Heart right ventricle (tissue), 16 donors: Measurements from ENCODE around the gene MRPL49. TPM values are rescaled to one million over a fixed set of nuclear protein-coding genes. Genes with fewer than 3 reads are reported as not detected.

Experiments
- ATAC-seq, 8 donors: fragments of 200-7000 bp; cut with Tn5 transposase; one replicate each; pipeline ENCODE4 v1.9.1; 2020; ENCODE audit warnings: mild to moderate bottlenecking in 8 of 8, moderate library complexity in 8 of 8, moderate number of reproducible peaks in 1 of 8
- DNase-seq, 2 donors: peaks; one replicate each; pipeline ENCODE4 v3.0.0-alpha.2; 2020
- H3K27ac ChIP-seq, 10 donors: fragments of 200-600 bp; sonication (generic) in 2 of 10; one replicate each; pipeline versions ENCODE4 v1.5.0 to v1.8.0; 2020 to 2022; ENCODE audit warnings: mild to moderate bottlenecking in 3 of 10
- H3K27me3 ChIP-seq, 7 donors: fragments of 200-600 bp; one replicate each; pipeline ENCODE4 v1.8.0; 2021 to 2022; ENCODE audit warnings: mild to moderate bottlenecking in 2 of 7
- H3K36me3 ChIP-seq, 9 donors: fragments of 200-600 bp; sonication (generic) in 1 of 9; one replicate each; pipeline versions ENCODE4 v1.5.0 to v1.8.0; 2020 to 2022; ENCODE audit warnings: mild to moderate bottlenecking in 2 of 9
- H3K4me1 ChIP-seq, 9 donors: fragments of 200-600 bp; sonication (generic) in 1 of 9; one replicate each; pipeline versions ENCODE4 v1.5.0 to v1.8.0; 2020 to 2022; ENCODE audit warnings: mild to moderate bottlenecking in 4 of 9
- H3K4me3 ChIP-seq, 10 donors: fragments of 200-600 bp; sonication (generic) in 2 of 10; one replicate each; pipeline versions ENCODE4 v1.5.0 to v1.8.0; 2020 to 2022; ENCODE audit warnings: mild to moderate bottlenecking in 7 of 10, moderate library complexity in 2 of 10
- H3K9me3 ChIP-seq, 11 donors: fragments of 200-600 bp in 10 of 11; sonication (generic) in 2 of 11; one replicate each; pipeline versions ENCODE4 v1.5.0 to v1.8.0; 2013 to 2022; ENCODE audit warnings: mild to moderate bottlenecking in 2 of 11, control low read depth in 1 of 11, moderate library complexity in 1 of 11
- WGBS, 2 donors: extraction: QIAGEN DNeasy Blood & Tissue Kit; methylation state at CpG; one replicate each; pipeline ENCODE4 v1.1.7; 2013; ENCODE audit warnings: inconsistent platforms in 1 of 2; 5-methylcytosine and 5-hydroxymethylcytosine counted together
- intact Hi-C, 10 donors: fragments of 100-400 bp; cut with DNase I; formaldehyde crosslinking; loops; one replicate each; pipeline versions ENCODE4 v1.11.1 to v1.14.2; 2022
- polyA plus RNA-seq, 2 donors: library from polyadenylated mRNA; stranded (reverse); fragments of 200-250 nt; gene quantifications; one replicate each; pipeline ENCODE4 v1.2.3, GENCODE V29; 2013
- total RNA-seq, 10 donors: library from RNA; stranded (reverse); fragmentation: NEBNext Ultra II Directional in 3 of 10; extraction: Animal tissue kit (Norgen Biotek cat#: 25700) in 3 of 10; gene quantifications; one replicate each; pipeline versions ENCODE4 v1.2.1 to v1.2.4, GENCODE V29; 2021 to 2023
- TF ChIP-seq, protein P1 (sequence below), 9 donors: fragments of 200-600 bp; sonication (generic) in 2 of 9; IDR thresholded peaks; one replicate each; pipeline versions ENCODE4 v1.5.0 to v1.8.0; 2021 to 2022; ENCODE audit warnings: antibody characterized with exemption in 9 of 9, mild to moderate bottlenecking in 5 of 9, moderate library complexity in 1 of 9
- donor health status: Arrhythmogenic right ventricular cardiomyopathy.
- donor health status: ischemic (EF 13 %, LVEDD 7.1; RV severe dilation, severe dysfunction).
- donor health status: healthy with polysubstance abuse.
- donor health status: DM: no; HTN: yes; CAD: no.
- donor health status: DM: no; HTN: no; CAD: no.
- donor health status: ischemic (EF 25% LVEDD 6.9; RV normal size, moderate dysfunction).
- donor health status: ischemic (EF 25% LVEDD 5.7; RV mildly dilated, moderate dysfunction).
- donor health status: healthy.
- donor health status: DM: yes; HTN: yes; CAD: no.
- donor health status: Ischemic cardiomyopathy.
- donor health status: ischemic (EF 35%, LVEDD 5.7; RV mildly dilated, moderate dysfunction).
- donor health status: nonischemic (EF 11% LVEDD 7.7; RV severe dilation, severe dysfunction).
- donor health status: DM: yes; HTN: yes; CAD: no.
- donor health status: PGD.
- donor health status: ischemic (EF 29% LVEDD 5.4; RV normal size, mild dysfunction).
- donor health status: nonischemic (EF 23%, LVEDD 6.1; RV moderate dilation, normal function).

The MRPL49 gene
- total and polyA plus RNA-seq, 12 donors: 6.4 to 44.8 (median 39.3) TPM

DNA sequence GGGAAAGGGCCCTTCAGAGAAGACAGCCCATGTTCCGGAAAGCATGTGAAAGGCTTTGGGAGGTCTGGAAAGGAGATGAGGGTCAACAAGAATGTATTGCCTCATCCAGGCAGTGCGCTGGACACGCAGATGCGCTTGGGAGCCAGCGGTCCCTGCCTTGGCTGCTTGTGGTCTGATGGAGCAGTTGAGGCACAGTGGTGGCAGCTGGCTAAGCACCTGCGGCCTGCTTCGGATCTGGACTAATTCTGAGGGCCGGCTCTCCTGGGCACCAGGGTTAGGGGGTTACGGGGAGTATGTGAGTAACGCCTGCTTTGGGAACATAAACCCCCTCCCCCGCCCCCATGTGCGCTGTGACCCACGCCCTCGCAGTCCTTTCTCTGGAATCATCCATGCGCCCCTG, 15.0 kb upstream of the MRPL49 start:
- H3K27me3 ChIP-seq: no peaks in the 10 kb centered on the region
- peaks cover 0 to 59% (median 31%) of the 10 kb centered on the region in 9 donors for H3K36me3 ChIP-seq
- ATAC-seq: no peak
- 95 to 96% methylated on average over 14 to 15 of the region's 15 CpGs for WGBS, 2 donors
- H3K9me3 ChIP-seq: no peaks in the 10 kb centered on the region
- H3K4me3 ChIP-seq: no peak overlapping the region
- TF ChIP-seq, protein P1, sequence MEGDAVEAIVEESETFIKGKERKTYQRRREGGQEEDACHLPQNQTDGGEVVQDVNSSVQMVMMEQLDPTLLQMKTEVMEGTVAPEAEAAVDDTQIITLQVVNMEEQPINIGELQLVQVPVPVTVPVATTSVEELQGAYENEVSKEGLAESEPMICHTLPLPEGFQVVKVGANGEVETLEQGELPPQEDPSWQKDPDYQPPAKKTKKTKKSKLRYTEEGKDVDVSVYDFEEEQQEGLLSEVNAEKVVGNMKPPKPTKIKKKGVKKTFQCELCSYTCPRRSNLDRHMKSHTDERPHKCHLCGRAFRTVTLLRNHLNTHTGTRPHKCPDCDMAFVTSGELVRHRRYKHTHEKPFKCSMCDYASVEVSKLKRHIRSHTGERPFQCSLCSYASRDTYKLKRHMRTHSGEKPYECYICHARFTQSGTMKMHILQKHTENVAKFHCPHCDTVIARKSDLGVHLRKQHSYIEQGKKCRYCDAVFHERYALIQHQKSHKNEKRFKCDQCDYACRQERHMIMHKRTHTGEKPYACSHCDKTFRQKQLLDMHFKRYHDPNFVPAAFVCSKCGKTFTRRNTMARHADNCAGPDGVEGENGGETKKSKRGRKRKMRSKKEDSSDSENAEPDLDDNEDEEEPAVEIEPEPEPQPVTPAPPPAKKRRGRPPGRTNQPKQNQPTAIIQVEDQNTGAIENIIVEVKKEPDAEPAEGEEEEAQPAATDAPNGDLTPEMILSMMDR (IDR thresholded peaks at IDR 0.05): no peak
- intact Hi-C loops: no loop called here
- peak overlapping the region in 1 of 10 donors; percentile 3 for H3K27ac ChIP-seq
- peaks cover 7 to 62% (median 44%) of the 10 kb centered on the region in 9 donors for H3K4me1 ChIP-seq
- no peak for DNase-seq

DNA sequence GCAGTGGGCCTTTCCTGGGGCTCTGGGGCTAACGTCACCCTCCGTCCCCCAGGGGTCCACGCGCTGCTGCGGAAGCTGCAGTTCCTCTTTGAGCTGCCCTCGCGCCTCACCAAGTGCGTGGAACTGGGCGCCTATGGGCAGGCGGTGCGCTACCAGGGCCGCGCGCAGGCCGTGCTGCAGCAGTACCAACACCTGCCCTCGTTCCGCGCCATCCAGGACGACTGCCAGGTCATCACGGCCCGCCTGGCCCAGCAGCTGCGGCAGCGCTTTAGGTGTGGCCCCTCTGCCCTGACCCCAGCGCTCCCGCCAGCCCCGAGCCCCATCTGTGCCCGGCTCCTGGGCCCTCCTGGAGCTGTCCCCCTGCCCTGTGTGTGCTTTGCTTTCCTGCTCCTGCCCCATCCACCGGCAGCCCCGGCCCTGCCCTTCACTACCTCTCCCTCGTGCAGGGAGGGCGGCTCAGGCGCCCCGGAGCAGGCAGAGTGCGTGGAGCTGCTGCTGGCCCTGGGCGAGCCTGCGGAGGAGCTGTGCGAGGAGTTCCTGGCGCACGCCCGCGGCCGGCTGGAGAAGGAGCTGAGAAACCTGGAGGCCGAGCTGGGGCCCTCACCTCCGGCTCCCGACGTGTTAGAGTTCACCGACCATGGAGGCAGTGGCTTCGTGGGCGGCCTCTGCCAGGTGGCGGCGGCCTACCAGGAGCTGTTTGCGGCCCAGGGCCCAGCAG, 14.2 kb upstream of the MRPL49 start:
- H3K4me1 ChIP-seq: peaks cover 13 to 62% (median 45%) of the 10 kb centered on the region in 9 donors
- TF ChIP-seq, protein P1 (IDR thresholded peaks at IDR 0.05): no peak

DNA sequence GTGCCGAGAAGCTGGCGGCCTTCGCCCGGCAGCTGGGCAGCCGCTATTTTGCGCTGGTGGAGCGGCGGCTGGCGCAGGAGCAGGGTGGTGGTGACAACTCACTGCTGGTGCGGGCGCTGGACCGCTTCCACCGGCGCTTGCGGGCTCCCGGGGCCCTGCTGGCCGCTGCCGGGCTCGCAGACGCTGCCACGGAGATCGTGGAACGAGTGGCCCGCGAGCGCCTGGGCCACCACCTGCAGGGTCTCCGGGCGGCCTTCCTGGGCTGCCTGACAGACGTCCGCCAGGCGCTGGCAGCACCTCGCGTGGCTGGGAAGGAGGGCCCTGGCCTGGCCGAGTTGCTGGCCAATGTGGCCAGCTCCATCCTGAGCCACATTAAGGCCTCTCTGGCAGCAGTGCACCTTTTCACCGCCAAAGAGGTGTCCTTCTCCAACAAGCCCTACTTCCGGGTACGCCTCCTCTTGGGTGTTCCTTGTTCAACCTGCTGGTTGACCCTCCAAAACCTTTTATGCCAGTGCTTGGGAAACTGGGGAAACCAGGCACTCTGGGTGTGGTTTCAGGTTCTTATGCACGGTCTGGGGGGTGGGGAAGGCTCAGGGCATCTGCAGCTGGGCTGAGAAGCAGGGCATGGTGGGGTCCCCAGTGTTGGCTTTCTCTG, 13.5 kb upstream of the MRPL49 start:
- ATAC-seq (no peak), DNase-seq (no peak)
- H3K27me3 ChIP-seq: peaks cover 0 to 10% (median 0%) of the 10 kb centered on the region in 7 donors
- TF ChIP-seq, protein P1 (IDR thresholded peaks at IDR 0.05): no peak
- WGBS, 2 donors: 94 to 95% methylated on average over 38 of the region's 38 CpGs
- H3K9me3 ChIP-seq: no peaks in the 10 kb centered on the region
- no peak overlapping the region for H3K4me3 ChIP-seq
- H3K27ac ChIP-seq: no peak overlapping the region
- intact Hi-C loops: no loop called here
- peaks cover 0 to 54% (median 31%) of the 10 kb centered on the region in 9 donors for H3K36me3 ChIP-seq
- peaks cover 19 to 62% (median 45%) of the 10 kb centered on the region in 9 donors for H3K4me1 ChIP-seq

More for the DNA sequence above, 14.2 kb upstream of the MRPL49 start:
- no peak for ATAC-seq
- WGBS, 2 donors: 96% methylated on average over 48 to 52 of the region's 52 CpGs
- Histone ChIP-seq H3K36me3 (peaks cover 0 to 59% (median 31%) of the 10 kb centered on the region in 9 donors), H3K27ac (no peak overlapping the region), H3K9me3 (no peaks in the 10 kb centered on the region), H3K27me3 (peaks cover 0 to 4% (median 0%) of the 10 kb centered on the region in 7 donors), H3K4me3 (no peak overlapping the region)
- no peak for DNase-seq
- intact Hi-C loops: no loop called here
